TTC549 (cell line): ENCODE data around the gene CACNB1.
"Not testable (repeated sequence)": the region's sequence is repeated elsewhere in the genome, so short reads cannot be mapped to it uniquely, and the experiment has no call there.

Experiments
- FAIRE-seq: peaks from 2 replicates; lab custom pipeline; 2012; peaks lifted over from hg19 to GRCh38; lab: Jason Lieb, UNC

Gene CACNB1

DNA sequence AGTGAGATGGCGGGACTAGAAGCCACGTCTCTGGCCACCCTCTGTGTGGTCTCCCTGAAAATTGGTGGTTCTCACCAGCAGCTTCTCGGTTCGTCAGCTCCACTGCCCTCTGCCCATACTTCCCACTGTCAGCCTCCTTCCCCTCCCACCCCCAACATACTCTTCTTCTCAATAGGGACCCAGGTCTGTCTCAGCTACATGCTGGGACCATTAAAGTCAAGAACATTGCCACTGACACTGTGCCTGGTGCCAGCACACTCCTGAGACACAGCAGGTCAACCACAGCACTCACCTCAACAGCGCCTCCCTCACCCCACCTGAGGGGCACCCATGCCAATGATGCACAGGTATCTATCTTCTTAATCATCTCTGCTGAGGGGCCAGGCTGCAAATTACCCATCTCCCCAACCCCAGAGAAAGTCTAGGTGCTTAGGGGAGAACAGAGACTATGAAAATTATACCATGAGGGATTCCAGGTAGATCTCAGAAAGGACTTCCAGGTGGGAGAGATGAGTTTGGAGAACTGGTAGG is 47.3 kb downstream of the CACNB1 start:
- FAIRE-seq = no peak

DNA sequence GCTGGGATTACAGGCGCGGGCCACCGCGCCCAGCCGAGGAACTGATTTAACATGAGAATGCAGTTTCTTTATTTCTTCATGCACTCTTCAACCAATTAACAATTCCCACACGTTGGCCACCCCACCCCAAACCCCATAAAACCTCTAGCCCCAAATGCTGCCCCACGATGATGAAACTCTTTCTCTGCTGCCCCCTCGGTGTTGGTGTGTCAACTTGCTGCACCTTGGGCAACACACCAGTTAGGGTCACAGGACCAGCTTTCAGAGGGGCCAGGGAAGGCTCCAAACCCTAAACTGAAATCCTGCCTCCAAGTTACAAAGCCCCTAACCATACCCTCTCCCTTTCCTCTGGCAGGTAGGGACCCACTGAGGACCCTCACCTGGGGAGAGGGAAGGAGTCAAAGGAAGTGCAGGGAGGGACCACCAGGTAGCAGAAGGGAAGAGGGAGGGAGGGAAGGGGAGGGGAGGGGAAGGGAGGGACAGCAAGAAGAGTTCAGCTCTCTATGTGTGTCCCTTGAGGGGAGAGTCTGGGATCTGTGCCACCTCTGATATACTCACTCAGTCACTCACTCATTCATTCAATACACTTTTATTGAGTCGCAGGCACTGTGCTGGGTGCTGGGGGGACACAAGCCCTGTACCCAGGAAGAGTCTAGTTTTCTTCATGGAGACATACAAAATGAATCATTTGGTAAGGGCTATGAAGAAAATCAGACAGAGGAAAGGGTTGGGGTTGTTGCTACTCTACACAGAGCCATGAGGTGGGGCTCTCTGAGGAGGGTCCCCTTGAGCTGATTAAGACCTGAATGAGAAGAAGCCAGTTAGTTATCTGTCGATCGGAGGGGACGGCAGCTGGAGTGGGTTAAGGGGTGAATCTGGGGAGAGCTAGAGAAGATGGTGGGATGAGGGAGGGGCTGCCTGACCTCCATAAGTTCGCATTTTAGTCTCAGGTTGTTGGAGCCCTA is 50.0 kb downstream of the CACNB1 start:
- FAIRE-seq = no peak

DNA sequence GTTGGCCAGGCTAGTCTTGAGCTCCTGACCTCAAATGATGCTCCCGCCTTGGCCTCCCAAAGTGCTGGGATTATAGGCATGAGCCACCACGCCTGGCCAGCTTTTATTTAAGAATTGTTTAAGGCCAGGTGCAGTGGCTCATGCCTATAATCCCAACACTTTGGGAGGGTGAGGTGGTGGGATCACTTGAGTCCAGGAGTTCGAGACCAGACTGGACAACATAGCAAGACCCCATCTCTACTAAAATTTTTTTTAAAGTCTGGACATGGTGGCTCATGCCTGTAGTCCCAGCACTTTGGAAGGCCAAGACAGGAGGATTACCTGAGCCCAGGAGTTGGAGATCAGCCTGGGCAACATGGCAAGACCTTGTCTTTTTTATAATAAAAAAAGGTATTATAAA is 51.2 kb downstream of the CACNB1 start:
- no peak for FAIRE-seq

DNA sequence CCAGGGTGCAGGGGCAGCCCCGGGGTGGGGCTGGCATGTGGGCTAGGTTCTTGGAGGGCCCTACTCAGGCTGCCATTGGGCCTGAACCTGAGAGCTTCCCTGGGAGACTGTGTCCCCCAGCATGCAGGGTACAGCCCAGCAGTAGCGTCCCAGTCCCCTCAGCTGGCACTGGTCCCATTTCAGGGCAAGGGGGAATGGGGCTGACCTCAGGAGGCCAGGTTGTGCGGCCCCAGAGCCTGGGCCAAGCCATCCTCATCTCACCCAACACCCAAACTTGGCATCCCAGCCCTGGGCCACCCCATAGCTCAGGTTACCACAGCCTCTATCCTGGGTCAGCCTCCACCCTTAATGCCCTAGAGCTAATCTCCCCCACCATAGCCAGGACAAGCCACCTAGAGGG is 52.3 kb downstream of the CACNB1 start:
- no peak for FAIRE-seq

DNA sequence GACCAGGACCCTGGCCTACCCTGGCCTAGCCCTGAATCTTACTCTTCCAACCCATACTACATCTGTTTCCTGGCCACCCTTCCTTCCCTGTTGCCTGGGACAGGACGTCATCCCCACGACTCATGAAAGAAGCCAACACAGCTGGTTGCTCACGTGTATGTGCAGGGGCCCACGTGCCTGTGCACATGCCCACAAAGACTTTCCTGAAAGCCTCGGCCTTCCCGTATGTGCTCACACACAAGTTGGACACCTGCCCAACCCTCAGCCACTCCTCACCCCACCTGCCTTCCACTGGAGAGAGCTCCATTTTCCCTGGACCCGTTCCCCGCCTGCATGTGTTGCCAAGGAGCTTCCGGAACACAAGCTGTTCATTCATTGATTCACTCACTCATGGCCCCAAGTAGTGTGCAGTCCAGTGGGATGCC is 53.0 kb downstream of the CACNB1 start:
- FAIRE-seq = no peak

DNA sequence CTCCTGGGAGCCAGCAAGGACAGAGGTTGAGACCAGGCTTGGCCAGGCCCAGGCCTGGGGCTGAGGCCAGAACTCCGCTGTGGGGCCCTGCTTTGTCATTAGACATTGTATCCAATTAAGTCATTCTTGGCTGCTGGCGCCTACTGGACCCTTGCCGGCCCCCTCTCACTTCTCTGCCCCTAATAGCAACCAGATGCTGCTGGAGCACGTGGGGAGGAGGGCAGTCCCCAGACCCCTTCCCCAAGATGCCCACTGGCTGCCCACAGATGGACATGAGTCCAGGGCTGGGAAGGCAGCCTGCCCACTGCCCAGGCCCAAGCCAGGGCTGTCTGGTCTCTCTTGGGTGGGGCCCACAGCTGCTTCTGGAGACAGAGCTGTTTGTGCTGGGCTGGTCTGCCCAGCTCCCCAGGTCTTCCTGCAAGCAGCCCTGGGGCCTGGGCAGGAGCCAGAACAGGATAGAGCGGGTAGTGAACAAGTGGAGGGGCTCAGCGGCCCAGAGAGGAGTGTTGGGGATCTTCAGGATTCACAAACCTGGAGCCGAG is 53.8 kb downstream of the CACNB1 start:
- no peak for FAIRE-seq

DNA sequence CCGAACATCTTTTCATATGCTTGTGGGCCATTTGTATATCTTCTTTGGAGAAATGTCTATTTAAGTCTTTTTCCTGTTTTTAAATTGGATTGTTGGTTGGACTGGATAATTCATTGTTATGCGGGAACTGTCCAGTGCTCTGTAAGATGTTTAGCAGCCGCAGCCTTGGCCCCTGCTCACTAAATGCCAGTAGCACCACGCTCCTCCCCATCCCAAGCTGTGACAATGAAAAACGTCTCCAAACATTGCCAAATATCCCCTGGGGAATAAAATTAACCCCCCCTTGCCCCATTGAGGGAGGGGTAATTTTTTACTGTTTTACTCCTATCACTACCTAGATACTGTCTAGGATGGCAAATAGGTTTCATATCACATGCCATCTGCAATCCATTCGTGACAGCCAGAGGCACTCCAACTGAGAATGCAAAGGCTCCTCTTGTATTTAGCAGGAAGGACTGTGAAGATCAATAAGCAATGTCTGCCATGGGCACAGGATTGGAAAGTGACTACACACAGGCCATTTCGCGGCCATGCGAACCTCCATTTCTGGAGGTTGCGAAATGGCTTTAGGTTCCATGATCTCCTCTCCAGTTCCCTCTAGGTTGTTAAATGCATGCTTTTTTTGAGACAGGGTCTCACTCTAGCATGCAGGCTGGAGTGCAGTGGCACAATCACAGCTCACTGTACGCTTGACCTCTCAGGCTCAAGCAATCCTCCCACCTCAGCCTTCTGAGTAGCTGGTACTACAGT is 55.4 kb downstream of the CACNB1 start:
- FAIRE-seq = no peak

DNA sequence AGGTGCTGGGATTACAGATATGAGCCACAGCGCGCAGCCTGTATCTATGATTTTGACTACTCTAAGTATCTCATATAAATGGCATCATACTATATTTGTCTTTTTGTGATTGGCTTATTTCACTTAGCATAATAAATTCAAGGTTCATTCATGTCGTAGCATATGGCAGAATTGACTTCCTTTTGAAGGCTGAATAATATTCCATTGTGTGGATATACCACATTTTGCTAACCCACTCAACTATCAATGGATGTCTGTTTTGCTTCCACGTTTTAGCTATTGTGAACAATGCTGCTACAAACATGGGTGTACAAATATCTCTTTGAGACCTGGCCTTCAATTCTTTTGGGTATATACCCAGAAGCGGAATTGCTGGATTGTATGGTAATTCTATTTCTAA is 56.2 kb downstream of the CACNB1 start:
- no peak for FAIRE-seq

DNA sequence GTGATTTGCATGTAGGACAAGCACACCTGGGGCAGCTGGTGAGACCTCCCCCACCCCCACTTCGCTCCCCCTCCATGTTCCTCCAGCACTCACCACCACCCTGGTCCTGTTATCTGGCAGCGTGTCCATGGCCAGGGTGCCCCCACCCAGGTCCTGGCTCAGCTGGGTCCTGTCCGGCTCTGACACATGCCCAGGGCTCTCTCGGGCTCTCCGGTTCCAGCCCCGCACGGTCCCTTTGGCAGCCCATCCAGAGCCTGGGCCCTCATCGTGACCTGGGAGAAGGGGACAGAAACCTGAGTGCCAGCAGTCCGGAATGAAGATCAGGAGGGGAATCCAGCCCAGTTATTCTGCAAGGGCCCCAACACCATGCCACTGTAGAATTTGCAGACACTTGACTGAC is 57.9 kb downstream of the CACNB1 start:
- FAIRE-seq = no peak

DNA sequence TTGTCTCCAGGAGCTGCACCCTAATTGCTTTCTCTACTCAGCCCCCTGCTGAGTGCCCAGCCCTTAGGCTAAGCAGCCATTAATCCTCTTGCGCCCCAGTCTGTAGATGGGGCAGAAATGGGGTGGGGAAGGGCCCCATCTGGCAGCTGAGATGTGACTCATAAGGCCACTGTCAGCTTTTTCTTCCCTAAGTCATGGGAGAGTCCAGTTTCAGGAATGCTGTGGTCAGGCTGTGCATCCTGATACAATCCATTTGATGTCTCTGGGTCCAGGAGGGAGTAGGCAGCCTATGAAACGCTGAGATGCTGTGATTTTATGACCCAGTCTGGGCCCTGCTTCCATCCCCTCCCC is 58.3 kb downstream of the CACNB1 start:
- no peak for FAIRE-seq

DNA sequence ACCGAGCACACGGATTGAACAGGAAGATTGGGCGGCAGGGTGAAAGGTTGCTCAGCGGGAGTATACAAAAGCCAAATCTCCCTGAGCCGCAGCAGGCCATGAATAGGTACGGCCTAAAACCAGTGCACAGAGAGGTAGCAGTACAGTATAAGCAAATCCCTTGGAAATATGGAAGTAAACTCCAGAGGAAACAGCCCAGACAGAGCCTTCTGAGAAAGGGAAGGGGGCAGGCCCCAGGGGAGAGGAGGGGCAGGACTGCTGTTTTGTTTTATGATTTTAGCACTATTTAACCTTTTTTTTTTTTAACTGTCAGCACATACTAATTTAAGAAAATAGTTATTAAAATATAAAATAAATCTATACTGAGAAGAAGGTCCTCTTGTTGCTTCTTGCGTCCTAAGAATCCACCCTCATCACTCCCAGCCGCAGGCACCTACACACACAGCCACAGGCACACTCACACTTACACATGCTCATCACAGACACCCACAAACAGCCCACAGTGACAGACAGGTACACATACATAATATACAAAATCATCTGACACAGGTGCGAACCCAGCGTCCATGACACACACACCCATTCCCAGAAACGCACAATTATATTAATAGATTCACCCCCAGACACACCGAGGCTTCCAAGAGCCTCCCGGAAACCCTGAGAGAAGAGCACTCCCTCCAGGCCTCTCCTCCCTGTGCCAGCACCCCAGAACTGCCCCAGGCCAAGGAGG is 58.9 kb downstream of the CACNB1 start:
- FAIRE-seq = no peak

DNA sequence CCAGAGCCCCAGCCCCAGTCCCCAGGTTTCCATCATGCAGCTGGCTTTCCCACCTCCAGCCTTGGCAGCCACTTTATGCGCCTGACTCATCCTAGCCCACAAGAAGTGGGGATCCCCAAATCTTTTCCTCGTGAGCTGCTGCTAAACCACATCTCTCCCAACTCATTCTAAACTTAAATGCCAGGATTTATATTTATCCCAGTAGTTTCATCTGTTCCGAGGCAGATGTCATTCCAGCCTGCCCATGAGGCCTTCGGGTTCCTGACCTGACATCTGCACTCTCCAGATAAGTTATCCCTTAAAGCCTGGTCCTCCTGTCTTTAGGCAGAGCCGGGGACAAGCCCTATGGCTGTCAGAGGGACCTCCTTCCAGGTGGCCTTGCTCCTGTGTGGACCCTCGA is 62.6 kb downstream of the CACNB1 start:
- FAIRE-seq = no peak

DNA sequence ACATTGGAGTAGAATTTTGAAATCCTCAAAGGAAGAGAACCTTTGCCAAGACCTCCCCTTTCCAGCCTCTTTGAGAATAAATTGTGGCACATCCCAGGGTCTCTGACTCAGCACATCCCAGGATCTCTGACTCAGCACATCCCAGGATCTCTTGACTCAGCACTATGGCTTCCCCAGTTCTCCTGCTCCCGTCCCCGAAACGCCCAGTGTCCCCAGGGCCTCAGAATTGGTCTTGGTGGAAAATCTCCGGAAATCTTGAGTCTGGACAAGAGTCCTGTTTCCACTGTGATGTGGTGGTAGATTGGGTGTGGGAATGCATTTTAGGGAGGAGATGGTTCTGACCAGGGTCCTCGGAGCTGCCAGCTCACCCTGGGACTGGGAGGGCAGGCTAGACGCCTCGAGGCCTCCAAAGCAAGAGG is 65.3 kb downstream of the CACNB1 start:
- FAIRE-seq = no peak

DNA sequence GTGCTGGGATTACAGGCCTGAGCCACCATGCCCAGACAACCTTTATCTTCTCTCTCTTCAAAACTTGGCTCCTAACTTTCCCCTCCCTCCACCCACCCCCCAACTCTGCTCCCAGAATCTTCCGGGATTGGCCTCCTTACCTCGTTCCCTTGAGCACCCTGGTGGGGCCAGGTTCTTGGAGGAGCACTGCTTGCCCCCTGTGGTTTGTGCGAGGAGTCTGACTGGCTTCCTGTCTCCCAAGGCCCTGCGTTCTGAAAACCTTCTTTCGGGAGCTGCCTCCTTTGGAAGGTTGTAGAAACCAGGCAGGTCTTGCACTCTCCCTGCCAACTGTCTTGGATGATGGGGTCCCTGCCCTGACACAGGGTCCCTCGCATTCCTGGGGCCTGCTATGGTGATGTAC is 65.9 kb downstream of the CACNB1 start:
- FAIRE-seq = no peak

DNA sequence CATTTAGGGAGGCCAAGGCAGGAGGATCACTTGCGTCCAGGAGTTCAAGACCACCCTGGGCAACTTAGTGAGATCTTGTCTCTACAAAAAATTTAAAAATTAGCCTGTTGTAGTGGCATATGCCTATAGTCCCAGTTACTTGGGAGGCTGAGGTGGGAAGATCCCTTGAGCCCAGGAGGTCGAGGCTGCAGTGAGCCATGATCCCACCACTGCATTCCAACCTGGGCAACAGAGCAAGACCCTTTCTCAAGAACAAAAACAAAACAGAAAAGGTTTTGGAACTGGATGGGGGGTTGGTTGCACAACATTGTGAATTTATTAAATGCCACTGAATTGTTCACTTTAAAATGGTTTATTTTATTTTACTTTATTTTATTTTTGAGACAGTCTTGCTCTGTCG is 67.3 kb downstream of the CACNB1 start:
- no peak for FAIRE-seq

DNA sequence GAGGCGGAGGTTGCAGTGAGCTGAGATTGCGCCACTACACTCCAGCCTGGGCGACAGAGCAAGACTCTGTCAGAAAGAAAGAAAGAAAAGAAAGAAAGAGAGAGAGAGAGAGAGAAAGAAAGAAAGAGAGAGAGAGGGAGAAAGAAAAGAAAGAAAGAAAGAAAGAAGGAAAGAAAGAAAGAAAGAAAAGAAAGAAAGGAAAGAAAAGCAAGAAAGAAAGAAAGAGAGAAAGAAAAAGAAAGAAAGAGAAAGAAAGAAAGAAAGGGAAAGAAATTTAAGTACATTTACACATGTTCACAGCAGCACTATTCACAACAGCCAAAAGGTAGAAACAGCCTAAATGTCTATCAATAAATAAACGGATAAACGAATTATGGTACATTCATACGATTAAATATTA is 67.9 kb downstream of the CACNB1 start:
- FAIRE-seq = not testable (repeated sequence)

DNA sequence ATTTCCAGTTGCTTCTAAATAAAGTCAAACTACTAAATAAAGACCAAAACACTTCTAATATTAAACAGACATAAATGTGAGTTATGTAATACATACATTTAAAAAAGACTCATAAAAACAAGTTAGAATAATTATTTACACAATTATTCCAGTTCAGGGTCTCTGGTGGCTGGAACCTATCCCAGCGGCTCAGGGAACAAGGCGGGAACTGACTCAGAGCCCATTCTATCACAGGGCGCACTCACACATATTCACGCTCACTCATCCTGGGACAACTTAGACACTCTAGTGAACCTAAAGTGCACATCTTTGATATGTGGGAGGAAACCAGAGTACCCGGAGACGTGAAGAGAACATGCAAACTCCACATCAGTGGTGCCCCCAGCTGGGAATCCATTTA is 71.0 kb downstream of the CACNB1 start:
- FAIRE-seq = no peak

DNA sequence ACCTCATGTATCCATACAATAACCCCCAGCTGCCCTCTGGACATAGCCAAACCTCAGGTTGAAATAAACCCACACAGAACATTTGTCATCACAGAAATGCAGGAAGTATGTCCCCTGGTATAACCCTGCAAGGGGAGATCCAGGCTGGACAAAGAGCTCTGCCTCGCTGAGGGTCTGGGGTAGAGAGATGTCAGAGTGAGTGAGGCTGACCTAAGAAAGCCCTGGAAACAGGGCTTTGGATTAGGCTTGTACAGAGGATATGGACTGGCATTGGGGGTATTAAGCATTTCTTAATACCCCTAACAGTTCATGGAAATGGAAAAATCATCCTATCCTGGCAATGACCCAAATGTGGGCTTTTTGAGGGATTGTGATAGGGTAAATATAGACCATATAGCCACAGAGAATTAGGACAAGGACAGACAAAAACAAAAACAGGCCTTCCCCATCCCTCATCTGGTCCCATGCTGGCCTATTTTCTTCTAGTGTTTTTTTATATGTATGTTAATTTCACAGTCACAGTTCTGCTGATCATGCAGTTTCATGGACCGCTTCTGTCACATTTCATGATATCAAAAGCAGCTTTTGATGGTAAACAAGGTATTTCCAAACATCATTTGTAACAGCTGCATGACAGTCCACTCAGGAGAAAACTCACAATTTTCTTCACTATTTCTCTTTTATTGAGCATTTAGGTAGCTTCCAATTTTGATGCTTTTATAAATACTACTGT is 72.2 kb downstream of the CACNB1 start:
- FAIRE-seq = no peak

DNA sequence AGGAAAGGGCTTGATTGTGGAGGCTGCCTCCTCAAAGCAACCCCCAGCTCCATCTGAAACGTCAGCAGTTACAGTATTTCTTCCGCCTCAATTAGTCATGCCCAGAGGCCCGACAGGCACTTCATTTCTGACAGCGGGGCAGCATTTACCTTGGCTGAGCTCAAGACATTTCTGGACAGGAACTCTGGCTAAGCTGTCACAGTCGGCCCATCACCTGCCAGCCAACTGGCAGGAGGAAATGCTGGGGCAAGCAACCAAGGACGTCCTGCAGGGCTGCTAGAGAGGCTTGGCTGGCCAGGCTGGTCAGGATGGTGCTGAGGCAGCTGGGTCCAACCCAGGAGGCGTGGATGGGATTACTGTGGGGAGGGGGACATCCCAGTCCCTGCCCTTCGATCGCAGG is 73.8 kb downstream of the CACNB1 start:
- FAIRE-seq = no peak
